GM19372 (cell line): ENCODE measurements around the gene PINK1.

Experiments
- ATAC-seq: cut with Tn5 transposase; IDR thresholded peaks from one replicate; pipeline ENCODE4 v1.9.1; 2021; ENCODE audit warnings: mild to moderate bottlenecking, low read depth, moderate library complexity; ENCODE audit not compliant: unreplicated experiment

The PINK1 gene

DNA sequence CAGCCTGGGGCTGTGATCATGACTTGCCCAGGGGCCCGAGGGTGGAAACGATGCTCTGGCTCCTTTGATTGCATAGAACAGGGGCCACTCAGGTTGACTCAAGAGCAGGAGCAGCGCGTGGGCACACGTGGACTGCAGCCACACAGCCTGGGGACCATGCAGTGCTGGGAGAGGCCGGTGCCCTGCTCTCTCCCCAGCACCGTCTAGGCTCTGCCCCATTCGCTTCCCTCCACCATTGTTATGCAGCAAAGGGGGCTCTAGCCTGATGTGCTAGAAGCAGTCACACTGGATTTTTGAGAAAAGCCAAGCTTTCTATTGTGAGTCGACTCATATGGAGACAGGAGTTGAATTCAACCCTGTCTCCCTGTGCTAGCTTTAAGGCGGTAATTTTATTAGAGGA lies 8.7 kb downstream of the PINK1 start:
- no peak for ATAC-seq

DNA sequence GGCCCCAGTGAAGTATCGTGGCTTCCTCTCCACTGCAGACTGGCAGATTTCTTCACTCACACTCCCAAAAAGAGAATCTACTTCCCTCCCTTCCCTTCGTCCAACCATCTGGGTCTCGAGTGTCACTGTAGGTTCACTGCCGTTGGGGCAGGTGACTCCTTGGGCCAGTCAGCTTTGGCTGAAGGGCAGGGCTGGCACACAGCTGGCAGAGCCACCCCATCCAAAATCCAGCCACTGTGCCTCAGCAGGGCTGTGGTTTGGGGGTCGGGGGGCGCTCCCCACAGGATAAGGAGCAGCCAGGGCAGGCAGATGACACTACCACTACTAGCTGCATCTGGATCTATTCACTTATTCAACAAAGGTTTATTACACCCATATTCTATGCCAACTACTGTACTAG lies 9.8 kb downstream of the PINK1 start:
- ATAC-seq, result no peak

GRCh38 chr1:20644416-20644815 lies 11.2 kb downstream of the PINK1 start:
- ATAC-seq, result no peak

DNA sequence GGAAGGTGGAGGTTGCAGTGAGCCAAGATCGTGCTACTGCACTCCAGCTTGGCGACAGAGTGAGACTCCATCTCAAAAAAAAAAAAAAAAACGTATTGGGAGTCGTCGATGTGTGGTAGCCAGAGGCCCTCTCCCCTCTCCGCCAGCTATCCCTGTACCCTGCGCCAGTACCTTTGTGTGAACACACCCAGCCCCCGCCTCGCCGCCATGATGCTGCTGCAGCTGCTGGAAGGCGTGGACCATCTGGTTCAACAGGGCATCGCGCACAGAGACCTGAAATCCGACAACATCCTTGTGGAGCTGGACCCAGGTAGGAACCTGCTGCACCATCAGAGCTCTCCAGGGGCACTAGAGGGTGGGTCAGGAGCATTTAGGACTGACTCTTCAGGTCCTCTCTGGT lies 12.2 kb downstream of the PINK1 start:
- no peak for ATAC-seq

DNA sequence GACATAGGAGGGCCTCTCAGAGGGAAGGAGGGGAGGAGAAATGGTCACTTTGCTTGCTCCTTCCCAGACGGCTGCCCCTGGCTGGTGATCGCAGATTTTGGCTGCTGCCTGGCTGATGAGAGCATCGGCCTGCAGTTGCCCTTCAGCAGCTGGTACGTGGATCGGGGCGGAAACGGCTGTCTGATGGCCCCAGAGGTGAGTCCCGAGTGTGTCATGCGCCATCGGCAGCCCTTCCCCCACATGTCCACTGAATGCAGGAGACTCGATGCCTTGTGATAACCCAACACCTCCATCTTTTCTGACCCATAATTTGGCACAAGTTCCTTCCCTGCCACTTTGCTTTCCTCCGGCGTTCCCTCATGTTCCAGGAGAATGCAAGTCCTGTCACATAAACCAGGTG lies 15.2 kb downstream of the PINK1 start:
- no peak for ATAC-seq

GRCh38 chr1:20648946-20649345 lies 15.7 kb downstream of the PINK1 start:
- no peak for ATAC-seq

- ATAC-seq, result no peak
Measured at GRCh38 chr1:20652300-20652699, 19.0 kb downstream of the PINK1 start.

DNA sequence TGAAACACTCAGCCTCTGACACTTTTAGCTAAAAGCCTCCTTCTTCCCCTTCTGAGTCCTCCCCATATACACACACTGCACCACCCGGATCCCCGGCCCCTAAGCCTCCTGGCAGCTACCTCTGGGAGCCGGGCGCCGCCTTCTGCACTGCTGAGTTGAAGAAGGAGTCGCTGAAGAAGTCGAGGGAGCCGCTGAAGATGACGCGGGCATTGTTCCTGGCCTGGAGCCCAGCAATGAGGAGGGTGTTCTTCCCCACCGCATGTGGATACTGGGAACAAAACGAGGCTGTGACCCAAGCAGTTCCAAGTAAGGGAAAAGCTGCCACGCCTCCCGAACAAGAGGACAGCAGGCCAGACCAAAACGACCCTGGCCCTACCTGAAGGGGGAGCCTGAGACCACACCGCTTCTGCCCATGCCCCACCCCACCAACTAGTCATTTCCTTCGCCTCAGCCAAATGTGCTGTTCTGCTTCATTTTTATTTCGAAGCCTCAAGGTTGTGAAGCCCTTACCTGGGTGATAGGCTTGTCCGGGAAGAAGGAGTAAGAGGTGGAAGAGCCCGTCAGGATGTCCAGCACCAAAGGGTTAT lies 20.9 kb downstream of the PINK1 start:
- ATAC-seq, result no peak

DNA sequence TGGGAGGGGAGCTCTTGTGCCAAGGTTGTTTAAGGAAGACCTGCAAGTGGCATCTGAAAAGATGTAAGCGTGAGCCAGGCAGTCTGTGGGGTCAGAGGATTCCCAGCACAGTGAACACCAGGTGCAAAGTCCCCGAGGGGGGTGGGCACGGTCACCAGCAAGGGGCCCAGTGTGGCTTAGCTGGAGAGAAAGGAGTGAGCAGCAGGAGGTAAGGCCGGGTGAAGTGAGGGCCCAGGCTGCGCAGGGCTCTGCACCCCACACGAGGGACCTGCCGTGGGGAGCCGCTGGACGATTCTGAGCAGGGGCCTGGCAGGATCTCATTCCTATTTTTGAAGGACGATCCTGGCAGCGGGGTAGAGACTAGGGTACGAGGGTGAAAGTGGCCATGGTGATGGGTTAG lies 23.8 kb downstream of the PINK1 start:
- ATAC-seq, result no peak

DNA sequence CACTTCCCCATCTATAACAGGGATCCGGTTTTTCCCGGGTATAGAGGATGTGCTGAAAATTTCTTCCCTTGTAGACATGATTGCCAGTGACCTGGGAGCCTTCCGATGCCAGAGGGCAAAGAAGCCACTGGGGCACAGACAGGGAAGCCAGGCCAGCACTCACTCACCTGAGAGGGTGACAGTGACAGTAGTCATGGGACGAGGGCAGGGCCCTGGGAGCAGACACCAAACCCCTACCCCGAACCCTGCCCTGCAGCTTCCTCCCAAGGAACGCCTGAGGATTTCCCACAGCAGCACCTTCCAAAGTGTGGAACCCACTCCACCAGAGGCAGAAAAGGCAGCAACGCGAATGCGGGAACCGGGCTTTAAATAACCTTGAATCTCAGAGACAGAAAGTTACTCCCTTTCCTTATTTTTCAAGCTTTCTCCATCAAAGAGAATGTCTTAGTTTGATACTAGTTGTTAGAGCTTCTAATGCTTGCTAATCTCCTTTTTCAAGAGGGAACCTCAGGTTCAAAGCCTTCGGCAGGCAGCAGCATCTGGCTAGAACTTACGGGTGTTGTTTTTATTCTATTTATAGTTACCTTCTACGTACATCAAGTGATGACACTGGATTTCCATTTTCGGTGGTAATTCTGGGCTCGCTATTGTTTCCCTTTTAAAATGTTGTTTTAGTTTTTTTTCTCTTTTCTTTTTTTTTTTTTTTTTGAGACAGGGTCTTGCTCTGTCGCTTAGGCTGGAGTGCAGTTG lies 25.1 kb downstream of the PINK1 start:
- ATAC-seq, result no peak

DNA sequence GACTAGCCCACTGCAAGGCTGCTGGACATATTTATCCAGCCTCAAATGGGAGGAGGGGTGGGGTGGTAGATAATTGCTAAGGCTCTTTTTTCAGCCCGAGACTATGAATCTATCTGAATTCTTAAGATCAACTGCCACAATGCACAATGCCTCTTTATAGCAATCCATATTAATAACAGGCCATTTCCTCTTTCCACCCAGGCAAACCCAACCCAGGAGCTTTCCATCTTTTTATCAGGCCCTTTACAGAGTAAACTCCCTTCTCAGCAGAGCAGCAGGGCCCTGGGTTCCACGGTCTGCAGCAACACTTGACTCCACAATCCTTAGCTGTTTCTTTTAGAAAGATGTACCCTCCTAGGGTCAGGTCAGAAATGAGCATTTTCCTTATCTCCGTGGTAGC lies 27.1 kb downstream of the PINK1 start:
- no peak for ATAC-seq

GRCh38 chr1:20660847-20661206 lies 27.6 kb downstream of the PINK1 start:
- no peak for ATAC-seq

GRCh38 chr1:20661207-20662109 lies 28.2 kb downstream of the PINK1 start, which contains the start of gene DDOST:
Gene DDOST, minus strand, starts transcription at chr1:20661369. Its CDS starts 19 bp downstream, at chr1:20661350.
- peak; percentile 94 for ATAC-seq

DNA sequence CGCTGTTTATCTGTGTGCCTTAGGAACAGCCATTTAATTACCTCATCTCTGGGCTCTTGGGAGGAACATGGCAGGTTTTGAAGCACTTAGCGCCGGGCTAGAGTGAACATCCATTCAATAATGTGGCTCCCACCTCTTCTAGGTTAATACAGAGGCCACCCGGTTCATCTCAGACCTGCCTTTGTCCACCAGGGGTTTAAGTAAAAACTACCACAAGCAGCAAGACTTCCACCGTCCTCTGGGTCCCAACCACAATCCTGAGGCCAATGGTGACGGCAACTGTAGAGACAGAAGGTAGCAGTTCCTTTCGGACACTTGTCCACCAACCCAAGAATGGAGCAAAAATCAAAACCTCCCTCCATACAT lies 28.8 kb downstream of the PINK1 start:
- no peak for ATAC-seq

GRCh38 chr1:20663365-20663764 lies 30.1 kb downstream of the PINK1 start:
- no peak for ATAC-seq

DNA sequence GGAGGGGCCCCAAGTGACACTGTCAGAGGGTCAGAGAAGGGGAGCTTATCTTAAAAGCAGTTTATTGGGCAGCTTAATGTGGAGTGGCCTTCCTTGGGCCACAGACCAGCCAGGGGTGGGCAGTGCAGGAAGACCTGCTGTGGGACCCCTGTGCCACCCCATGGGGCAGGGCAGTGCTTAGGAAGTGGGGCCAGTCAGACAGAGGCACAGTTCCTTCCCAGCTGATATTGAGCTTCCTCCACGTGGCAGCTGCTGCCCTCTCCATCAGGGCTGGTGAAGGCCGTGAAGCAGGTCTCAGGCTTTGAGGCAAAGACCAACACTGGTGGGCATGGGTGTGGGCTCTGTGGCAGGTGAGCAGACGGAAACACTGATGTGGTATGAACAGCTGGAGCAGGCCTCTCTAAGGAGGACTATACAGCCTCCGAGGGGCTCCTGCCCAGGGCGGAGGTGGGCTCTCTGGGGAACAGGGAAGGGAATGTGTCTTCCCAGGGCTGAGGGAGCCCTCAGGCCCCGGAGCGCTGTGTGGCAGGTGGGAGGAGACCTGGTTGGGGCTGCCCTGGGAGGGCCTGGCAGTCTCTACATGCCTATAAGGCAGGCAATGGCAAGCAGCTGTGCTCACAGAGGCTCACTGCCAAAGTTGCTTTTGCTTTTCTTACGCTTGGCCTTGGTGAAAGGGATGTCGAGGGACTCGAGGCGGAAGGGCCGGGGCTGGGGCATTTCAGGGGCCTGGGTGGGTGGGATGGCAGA lies 30.9 kb downstream of the PINK1 start:
- no peak for ATAC-seq

GRCh38 chr1:20665726-20666125 lies 32.5 kb downstream of the PINK1 start:
- ATAC-seq, result no peak

GRCh38 chr1:20666146-20666545 lies 32.9 kb downstream of the PINK1 start:
- no peak for ATAC-seq

- ATAC-seq, result no peak
Measured at GRCh38 chr1:20666804-20667203, 33.5 kb downstream of the PINK1 start.

DNA sequence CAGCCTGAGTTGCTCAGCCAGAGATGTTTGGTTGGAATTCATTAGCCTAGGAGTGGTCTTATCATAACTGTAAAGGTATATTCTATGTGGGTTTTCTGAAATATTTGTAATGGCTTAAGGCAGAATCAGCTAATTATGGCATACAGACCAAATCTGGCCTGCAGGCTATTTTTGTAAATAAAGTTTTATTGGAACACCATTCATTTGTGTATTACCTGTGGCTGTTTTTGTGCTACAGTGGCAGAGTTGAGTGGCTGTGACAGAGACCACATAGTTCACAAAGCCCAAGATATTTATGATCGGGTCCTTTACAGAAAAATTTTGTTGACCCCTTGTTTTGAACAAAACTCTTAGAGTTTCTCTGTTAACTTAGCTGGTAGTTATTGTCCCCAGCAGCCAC lies 35.3 kb downstream of the PINK1 start:
- no peak for ATAC-seq

DNA sequence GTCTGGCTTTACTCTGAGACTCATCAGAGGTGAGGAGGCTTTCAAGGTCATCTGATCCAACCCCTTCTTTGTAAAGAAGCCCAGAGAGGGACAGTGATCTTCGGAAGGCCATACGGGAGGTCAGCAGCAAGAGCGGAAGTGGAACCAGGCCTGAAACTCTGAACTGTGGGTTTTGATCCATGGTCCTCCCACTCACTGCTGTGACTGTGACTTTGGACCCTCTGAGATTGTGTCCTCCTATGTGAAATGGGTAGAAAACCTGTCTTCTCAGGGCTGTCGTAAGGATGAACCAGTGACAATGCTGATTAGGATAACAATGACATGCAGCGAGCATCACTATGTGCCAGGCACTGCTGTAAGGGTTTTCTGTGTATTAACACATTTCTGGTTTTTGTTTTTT lies 37.7 kb downstream of the PINK1 start:
- ATAC-seq, result no peak
